GM06990 (cell line): ENCODE data around the gene KIF17.

ENCODE experiments used
- DNase-seq: peaks from one replicate; pipeline ENCODE4 v3.0.0-alpha.2; 2011; ENCODE audit not compliant: insufficient read length; ENCODE audit errors: extremely low read depth
- H3K27me3 ChIP-seq: replicated peaks from 2 replicates; pipeline ENCODE4 v1.6.0; 2011; ENCODE audit warnings: low read length; ENCODE audit not compliant: control insufficient read depth, insufficient read depth
- H3K36me3 ChIP-seq: 2 replicates; pipeline ENCODE4 v1.5.1; 2011; ENCODE audit warnings: low read length; ENCODE audit not compliant: control insufficient read depth, insufficient read depth
- H3K4me3 ChIP-seq: replicated peaks from 2 replicates; pipeline ENCODE4 v1.5.1; 2011; ENCODE audit warnings: low read depth, mild to moderate bottlenecking, control low read depth, low read length
- TF ChIP-seq, protein P1 (sequence below): IDR thresholded peaks from 2 replicates; pipeline ENCODE4 v1.5.1; 2011; ENCODE audit warnings: low read length, control low read depth, mild to moderate bottlenecking, inconsistent platforms; ENCODE audit not compliant: insufficient read depth, poor library complexity, severe bottlenecking

KIF17 gene

DNA sequence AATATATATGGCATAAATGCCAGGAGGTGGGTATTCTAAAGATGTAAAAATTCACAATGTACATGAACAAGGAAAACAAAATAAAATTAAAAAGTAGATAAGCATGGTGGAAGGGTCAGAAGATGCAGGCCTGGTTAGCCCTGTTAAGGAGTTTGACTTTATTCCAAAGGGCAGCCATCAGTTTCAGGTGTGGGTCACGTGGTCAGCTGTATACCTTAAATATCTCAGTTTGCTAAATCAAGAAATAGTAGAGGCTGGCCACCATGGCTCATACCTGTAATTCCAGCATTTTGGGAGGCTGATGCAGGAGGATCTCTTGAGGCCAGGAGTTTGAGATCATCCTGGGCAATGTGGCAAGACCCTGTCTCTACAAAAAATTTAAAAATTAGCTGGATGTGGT is 93.1 kb downstream of the KIF17 start:
- TF ChIP-seq, protein P1, sequence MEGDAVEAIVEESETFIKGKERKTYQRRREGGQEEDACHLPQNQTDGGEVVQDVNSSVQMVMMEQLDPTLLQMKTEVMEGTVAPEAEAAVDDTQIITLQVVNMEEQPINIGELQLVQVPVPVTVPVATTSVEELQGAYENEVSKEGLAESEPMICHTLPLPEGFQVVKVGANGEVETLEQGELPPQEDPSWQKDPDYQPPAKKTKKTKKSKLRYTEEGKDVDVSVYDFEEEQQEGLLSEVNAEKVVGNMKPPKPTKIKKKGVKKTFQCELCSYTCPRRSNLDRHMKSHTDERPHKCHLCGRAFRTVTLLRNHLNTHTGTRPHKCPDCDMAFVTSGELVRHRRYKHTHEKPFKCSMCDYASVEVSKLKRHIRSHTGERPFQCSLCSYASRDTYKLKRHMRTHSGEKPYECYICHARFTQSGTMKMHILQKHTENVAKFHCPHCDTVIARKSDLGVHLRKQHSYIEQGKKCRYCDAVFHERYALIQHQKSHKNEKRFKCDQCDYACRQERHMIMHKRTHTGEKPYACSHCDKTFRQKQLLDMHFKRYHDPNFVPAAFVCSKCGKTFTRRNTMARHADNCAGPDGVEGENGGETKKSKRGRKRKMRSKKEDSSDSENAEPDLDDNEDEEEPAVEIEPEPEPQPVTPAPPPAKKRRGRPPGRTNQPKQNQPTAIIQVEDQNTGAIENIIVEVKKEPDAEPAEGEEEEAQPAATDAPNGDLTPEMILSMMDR: no peak
- Histone ChIP-seq H3K27me3 (no peaks in the 10 kb centered on the region), H3K4me3 (no peak overlapping the region), H3K36me3 (no peaks in the 10 kb centered on the region)
- no peak for DNase-seq

DNA sequence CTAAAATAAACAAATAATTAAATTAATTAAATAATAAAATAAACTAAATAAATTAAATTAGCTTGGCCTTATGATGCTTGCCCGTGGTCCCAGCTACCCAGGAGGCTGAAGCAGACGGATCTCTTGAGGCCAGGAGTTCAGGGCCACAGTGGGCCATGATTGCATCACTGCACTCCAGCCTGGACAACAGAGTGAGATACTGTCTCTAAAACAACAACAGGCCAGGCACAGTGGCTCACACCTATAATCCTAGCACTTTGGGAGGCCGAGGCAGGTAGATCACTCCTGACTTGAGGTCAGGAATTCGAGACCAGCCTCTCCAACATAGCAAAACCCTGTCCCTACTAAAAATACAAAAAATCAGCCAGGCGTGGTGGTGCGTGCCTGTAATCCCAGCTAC is 96.8 kb downstream of the KIF17 start:
- Histone ChIP-seq H3K36me3 (no peaks in the 10 kb centered on the region), H3K27me3 (no peaks in the 10 kb centered on the region), H3K4me3 (no peak overlapping the region)
- DNase-seq: no peak
- TF ChIP-seq, protein P1: no peak

DNA sequence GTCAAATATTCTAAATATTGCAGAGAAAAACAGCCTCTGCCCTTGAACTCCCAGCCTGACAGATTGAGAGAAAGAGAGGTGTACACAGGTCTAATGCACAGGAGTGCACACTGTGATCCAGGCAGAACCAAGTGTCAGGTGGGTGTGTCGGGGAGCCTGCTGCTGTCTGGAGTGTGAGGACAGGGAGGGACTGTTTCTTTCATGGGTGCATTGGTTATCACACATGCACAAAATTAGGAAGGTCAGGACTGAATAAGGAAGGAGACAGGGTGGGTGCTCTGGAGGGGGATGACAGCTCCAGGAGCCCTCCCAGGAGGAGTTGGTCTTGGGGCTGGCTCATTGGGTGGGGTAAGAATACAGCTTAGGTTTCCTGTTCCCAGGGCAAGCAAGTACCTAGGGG is 97.8 kb downstream of the KIF17 start:
- Histone ChIP-seq H3K36me3 (no peaks in the 10 kb centered on the region), H3K27me3 (no peaks in the 10 kb centered on the region), H3K4me3 (no peak overlapping the region)
- DNase-seq: no peak
- TF ChIP-seq, protein P1: no peak

DNA sequence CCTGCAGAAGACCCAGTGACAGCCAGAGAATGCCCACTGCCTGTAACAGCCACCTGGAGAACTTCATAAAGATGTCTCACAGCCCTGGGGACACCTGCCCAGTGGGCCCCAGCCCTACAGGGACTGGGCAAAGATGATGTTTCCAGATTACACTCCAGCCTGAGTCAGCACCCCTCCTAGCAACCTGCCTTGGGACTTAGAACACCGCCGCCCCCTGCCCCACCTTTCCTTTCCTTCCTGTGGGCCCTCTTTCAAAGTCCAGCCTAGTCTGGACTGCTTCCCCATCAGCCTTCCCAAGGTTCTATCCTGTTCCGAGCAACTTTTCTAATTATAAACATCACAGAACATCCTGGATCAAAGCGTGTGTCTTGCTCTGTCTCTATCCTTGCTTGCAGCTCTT is 99.3 kb downstream of the KIF17 start:
- TF ChIP-seq, protein P1: no peak
- no peak overlapping the region for H3K4me3 ChIP-seq

DNA sequence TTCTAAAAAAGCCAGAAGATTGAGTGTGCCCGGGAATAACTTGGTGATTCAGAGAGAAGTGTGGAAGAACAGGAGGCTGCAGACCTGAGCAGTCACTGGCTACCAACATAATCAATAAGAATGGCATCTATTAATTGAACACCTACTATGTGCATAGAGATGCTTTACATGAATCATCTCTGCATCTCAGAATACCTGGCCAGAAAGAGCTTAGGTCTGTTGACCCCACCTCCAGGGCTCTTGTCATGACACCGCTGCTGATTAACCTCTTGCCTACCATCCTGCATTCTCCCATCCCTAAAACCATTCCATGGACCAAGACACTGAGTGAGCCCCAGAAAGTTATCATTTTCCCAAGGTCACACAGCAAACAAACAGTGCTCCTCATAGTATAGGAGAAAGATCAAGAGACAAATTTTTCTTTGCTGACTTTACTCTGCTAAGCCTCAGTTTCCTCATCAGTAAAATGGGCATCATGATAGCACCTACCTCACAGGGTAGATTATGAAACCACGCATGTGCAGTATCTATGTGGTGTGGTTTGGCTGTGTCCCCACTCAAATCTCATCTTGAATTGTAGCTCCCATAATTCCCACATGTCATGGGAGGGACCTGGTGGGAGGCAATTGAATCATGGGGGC is 100.8 kb downstream of the KIF17 start:
- TF ChIP-seq, protein P1: no peak
- H3K36me3 ChIP-seq: no peaks in the 10 kb centered on the region
- H3K27me3 ChIP-seq: no peaks in the 10 kb centered on the region
- no peak for DNase-seq
- no peak overlapping the region for H3K4me3 ChIP-seq

More for the DNA sequence above, 99.3 kb downstream of the KIF17 start:
- DNase-seq: no peak
- no peaks in the 10 kb centered on the region for H3K36me3 ChIP-seq
- H3K27me3 ChIP-seq: no peaks in the 10 kb centered on the region
